ENCODE results near the gene MTG2.

MTG2 gene

GRCh38 chr20:62235001-62235776 is 52.4 kb downstream of the MTG2 start:
- DNase-seq (ENCODE audit: low read depth) = no peak
- H3K4me3 ChIP-seq (replicated peaks; ENCODE audit: low read depth, low read length) = no peak overlapping the region
- TF ChIP-seq CTCF (IDR thresholded peaks at IDR 0.05; ENCODE audit: low read length, missing control alignments) = no peak

- H3K4me3 ChIP-seq (replicated peaks; ENCODE audit: low read depth, low read length) = no peak overlapping the region
- no peak for TF ChIP-seq CTCF (IDR thresholded peaks at IDR 0.05; ENCODE audit: low read length, missing control alignments)
- no peak for DNase-seq (ENCODE audit: low read depth)
These were observed 52.9 kb downstream of the MTG2 start for GRCh38 chr20:62235777-62236157.

- TF ChIP-seq CTCF (IDR thresholded peaks at IDR 0.05; ENCODE audit: low read length, missing control alignments) = no peak
- no peak overlapping the region for H3K4me3 ChIP-seq (replicated peaks; ENCODE audit: low read depth, low read length)
- DNase-seq (ENCODE audit: low read depth) = no peak
These were observed 53.4 kb downstream of the MTG2 start for GRCh38 chr20:62236200-62236599.

GRCh38 chr20:62236766-62237513 is 54.1 kb downstream of the MTG2 start:
- no peak for TF ChIP-seq CTCF (IDR thresholded peaks at IDR 0.05; ENCODE audit: low read length, missing control alignments)
- no peak for DNase-seq (ENCODE audit: low read depth)
- no peak overlapping the region for H3K4me3 ChIP-seq (replicated peaks; ENCODE audit: low read depth, low read length)

GRCh38 chr20:62237514-62237800 is 54.6 kb downstream of the MTG2 start:
- no peak for DNase-seq (ENCODE audit: low read depth)
- TF ChIP-seq CTCF (IDR thresholded peaks at IDR 0.05; ENCODE audit: low read length, missing control alignments) = no peak
- no peak overlapping the region for H3K4me3 ChIP-seq (replicated peaks; ENCODE audit: low read depth, low read length)

GRCh38 chr20:62237801-62238568 is 55.2 kb downstream of the MTG2 start, which contains the start of gene OSBPL2:
OSBPL2 (plus strand) TSS chr20:62238521; CDS start chr20:62256185, 17,664 bp downstream.
- H3K4me3 ChIP-seq (replicated peaks; ENCODE audit: low read depth, low read length) = peak within 1 kb of the TSS; percentile 71
- TF ChIP-seq CTCF (IDR thresholded peaks at IDR 0.05; ENCODE audit: low read length, missing control alignments) = no peak
- DNase-seq (ENCODE audit: low read depth) = peak; percentile 97
